Endodermal cell (in vitro differentiated cells): ENCODE measurements around the gene ATG2A. TPM values are rescaled to one million over a fixed set of nuclear protein-coding genes. Genes with fewer than 3 reads are reported as not detected.
A peak's percentile ranks its signal among the peaks of the same experiment; 100 is the strongest.

Experiments
- DNase-seq: peaks from one replicate; pipeline ENCODE4 v3.0.0-alpha.2; 2017
- H3K27ac ChIP-seq: 2 replicates; pipeline ENCODE4 v1.5.1; 2013; ENCODE audit warnings: mild to moderate bottlenecking, low read depth, low read length, moderate library complexity
- H3K27me3 ChIP-seq: 2 replicates; pipeline ENCODE4 v1.6.1; 2013; ENCODE audit warnings: mild to moderate bottlenecking, low read length, moderate library complexity; ENCODE audit not compliant: insufficient read depth, control insufficient read depth, poor library complexity, severe bottlenecking
- H3K36me3 ChIP-seq: 2 replicates; pipeline ENCODE4 v1.7.0; 2013; ENCODE audit warnings: mild to moderate bottlenecking, low read length, moderate library complexity; ENCODE audit not compliant: control insufficient read depth, insufficient read depth
- H3K4me1 ChIP-seq: one replicate; pipeline ENCODE4 v1.7.0; 2013; ENCODE audit warnings: low read length; ENCODE audit not compliant: control insufficient read depth, insufficient read depth
- H3K4me3 ChIP-seq: 2 replicates; pipeline ENCODE4 v1.5.1; 2013; ENCODE audit warnings: mild to moderate bottlenecking, low read length, moderate library complexity
- H3K9ac ChIP-seq: 2 replicates; pipeline ENCODE4 v1.6.1; 2013; ENCODE audit warnings: mild to moderate bottlenecking, low read length, moderate library complexity; ENCODE audit not compliant: poor library complexity, severe bottlenecking; ENCODE audit errors: extremely low read depth
- H3K9me3 ChIP-seq: 2 replicates; pipeline ENCODE4 v1.6.1; 2013; ENCODE audit warnings: mild to moderate bottlenecking, low read length, moderate library complexity; ENCODE audit not compliant: control insufficient read depth
- H3K27ac Mint-ChIP-seq: 2 replicates; pipeline ENCODE4 v1.8.0; 2020; ENCODE audit warnings: mixed read lengths
- H3K27me3 Mint-ChIP-seq: 2 replicates; pipeline ENCODE4 v1.8.0; 2021; ENCODE audit warnings: mild to moderate bottlenecking, mixed read lengths; ENCODE audit not compliant: insufficient read depth
- H3K36me3 Mint-ChIP-seq: 2 replicates; pipeline ENCODE4 v1.8.0; 2020; ENCODE audit warnings: low read depth, mixed read lengths
- H3K4me1 Mint-ChIP-seq: 2 replicates; pipeline ENCODE4 v1.8.0; 2020; ENCODE audit warnings: mixed read lengths
- H3K4me3 Mint-ChIP-seq: 2 replicates; pipeline ENCODE4 v1.8.0; 2020; ENCODE audit warnings: mild to moderate bottlenecking, moderate library complexity, mixed read lengths
- H3K9me3 Mint-ChIP-seq: 2 replicates; pipeline ENCODE4 v1.8.0; 2020; ENCODE audit warnings: mild to moderate bottlenecking, mixed read lengths
- WGBS, 2 experiments: methylation state at CpG; one replicate each; pipeline versions ENCODE4 v1.1.5 to v1.1.7; 2013; ENCODE audit warnings: missing lambda C conversion rate in 2 of 2, mixed read lengths in 1 of 2; ENCODE audit not compliant: insufficient coverage in 1 of 2, insufficient read length in 1 of 2; 5-methylcytosine and 5-hydroxymethylcytosine counted together
- total RNA-seq, 2 donors: library from RNA; stranded (reverse); fragmentation: NEBNext Ultra II Directional in 1 of 2; extraction: Animal tissue kit (Norgen Biotek cat#: 25700) in 1 of 2; gene quantifications; 2 replicates in 1 of 2; 3 replicates in 1 of 2; pipeline ENCODE4 v1.2.1, GENCODE V29; 2021
- TF ChIP-seq, protein P1 (sequence below): fragments of 200-600 bp; sonication (generic); conservative IDR thresholded peaks from 2 replicates; pipeline ENCODE4 v1.5.0; 2021; ENCODE audit warnings: antibody characterized with exemption, mild to moderate bottlenecking

ATG2A gene
- total RNA-seq, 2 donors from 2014 or later = 17.0 to 23.0 TPM

DNA sequence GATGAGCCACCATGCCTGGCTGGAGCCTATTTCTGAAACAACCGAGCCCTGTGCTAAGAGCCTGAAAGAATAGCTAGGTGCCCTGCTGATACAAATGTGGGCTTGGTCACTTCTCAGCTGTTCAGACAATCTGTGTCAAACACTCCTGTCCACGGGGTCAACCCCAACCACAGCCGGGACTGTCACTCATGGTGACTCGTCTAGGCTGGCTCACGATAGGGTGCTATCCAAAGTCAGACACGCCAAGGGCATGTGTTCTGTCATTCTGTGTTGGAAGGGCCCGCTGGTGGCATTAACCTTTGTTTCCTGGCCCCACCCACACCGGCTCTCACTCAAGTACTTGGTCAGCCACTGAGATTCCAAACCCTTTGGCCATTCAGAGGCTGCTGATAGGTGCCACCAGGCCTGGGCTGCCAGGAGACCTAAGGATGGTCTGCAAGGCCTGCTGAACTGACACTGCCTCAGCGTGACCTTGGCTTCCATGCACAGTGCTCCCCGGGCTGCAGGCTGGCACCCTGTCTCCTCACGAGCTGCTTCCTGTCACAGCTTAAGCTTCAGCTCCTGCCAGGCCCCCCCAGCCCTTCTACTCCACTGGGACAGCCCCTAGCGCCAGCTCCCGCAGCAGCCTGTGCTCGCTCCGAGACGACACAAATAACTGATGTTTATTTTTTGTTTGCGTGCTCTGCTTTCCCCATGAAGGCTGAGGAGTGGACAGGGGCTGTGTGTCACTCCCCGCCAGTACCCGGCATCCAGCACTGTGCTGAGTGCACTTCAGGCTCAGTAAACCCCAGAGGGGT lies 58.3 kb downstream of the ATG2A start:
- Histone ChIP-seq H3K4me1 (no peaks in the 10 kb centered on the region), H3K9me3 (no peaks in the 10 kb centered on the region), H3K27ac (no peak overlapping the region), H3K4me3 (no peak overlapping the region), H3K9ac (no peak overlapping the region), H3K36me3 (peaks cover 28% of the 10 kb centered on the region), H3K27me3 (no peaks in the 10 kb centered on the region)
- TF ChIP-seq, protein P1, sequence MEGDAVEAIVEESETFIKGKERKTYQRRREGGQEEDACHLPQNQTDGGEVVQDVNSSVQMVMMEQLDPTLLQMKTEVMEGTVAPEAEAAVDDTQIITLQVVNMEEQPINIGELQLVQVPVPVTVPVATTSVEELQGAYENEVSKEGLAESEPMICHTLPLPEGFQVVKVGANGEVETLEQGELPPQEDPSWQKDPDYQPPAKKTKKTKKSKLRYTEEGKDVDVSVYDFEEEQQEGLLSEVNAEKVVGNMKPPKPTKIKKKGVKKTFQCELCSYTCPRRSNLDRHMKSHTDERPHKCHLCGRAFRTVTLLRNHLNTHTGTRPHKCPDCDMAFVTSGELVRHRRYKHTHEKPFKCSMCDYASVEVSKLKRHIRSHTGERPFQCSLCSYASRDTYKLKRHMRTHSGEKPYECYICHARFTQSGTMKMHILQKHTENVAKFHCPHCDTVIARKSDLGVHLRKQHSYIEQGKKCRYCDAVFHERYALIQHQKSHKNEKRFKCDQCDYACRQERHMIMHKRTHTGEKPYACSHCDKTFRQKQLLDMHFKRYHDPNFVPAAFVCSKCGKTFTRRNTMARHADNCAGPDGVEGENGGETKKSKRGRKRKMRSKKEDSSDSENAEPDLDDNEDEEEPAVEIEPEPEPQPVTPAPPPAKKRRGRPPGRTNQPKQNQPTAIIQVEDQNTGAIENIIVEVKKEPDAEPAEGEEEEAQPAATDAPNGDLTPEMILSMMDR = no peak
- H3K4me3 Mint-ChIP-seq = no peak overlapping the region
- WGBS, 2 experiments = 91 to 94% methylated on average over 17 to 19 of the region's 19 CpGs
- peaks cover 2% of the 10 kb centered on the region for H3K4me1 Mint-ChIP-seq
- no peaks in the 10 kb centered on the region for H3K9me3 Mint-ChIP-seq
- no peaks in the 10 kb centered on the region for H3K27me3 Mint-ChIP-seq
- H3K36me3 Mint-ChIP-seq = peaks cover 17% of the 10 kb centered on the region
- DNase-seq = no peak
- no peak overlapping the region for H3K27ac Mint-ChIP-seq

DNA sequence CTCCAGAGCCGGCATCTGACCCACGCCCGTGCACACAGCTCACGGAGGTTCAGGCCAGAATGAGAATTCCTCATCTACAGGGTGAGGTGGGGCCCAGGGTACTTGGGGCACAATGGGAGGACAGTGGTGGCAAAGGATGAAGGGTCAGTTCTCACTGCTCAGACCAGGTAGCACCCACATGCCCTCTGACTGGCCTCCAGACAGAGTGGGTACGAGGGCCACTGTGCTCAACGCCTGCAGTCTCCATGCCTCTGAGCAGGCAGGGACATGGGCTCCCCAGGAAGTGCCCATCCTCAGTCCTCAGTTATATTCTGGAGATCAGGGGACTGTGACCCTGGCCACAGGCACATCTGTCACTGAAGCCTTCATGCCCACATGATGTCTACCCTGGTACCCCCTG lies 59.5 kb downstream of the ATG2A start:
- TF ChIP-seq, protein P1 = no peak
- Histone ChIP-seq H3K9ac (no peak overlapping the region), H3K4me3 (no peak overlapping the region), H3K9me3 (no peaks in the 10 kb centered on the region), H3K36me3 (peaks cover 28% of the 10 kb centered on the region), H3K4me1 (no peaks in the 10 kb centered on the region), H3K27me3 (no peaks in the 10 kb centered on the region), H3K27ac (no peak overlapping the region)
- Mint-ChIP-seq H3K27ac (no peak overlapping the region), H3K27me3 (no peaks in the 10 kb centered on the region), H3K9me3 (no peaks in the 10 kb centered on the region), H3K36me3 (peaks cover 17% of the 10 kb centered on the region), H3K4me1 (no peaks in the 10 kb centered on the region), H3K4me3 (no peak overlapping the region)
- no peak for DNase-seq
- WGBS, 2 experiments = 94% methylated on average over 6 of the region's 6 CpGs; no CpG with 5 or more reads in 1 of the 2 experiments

- Histone ChIP-seq H3K9me3 (no peaks in the 10 kb centered on the region), H3K27ac (no peak overlapping the region), H3K9ac (no peak overlapping the region), H3K36me3 (peaks cover 28% of the 10 kb centered on the region), H3K4me3 (no peak overlapping the region), H3K4me1 (no peaks in the 10 kb centered on the region), H3K27me3 (no peaks in the 10 kb centered on the region)
- H3K9me3 Mint-ChIP-seq = no peaks in the 10 kb centered on the region
- H3K36me3 Mint-ChIP-seq = peaks cover 17% of the 10 kb centered on the region
- no peak for DNase-seq
- TF ChIP-seq, protein P1 = no peak
- H3K4me1 Mint-ChIP-seq = peaks cover 2% of the 10 kb centered on the region
- H3K27me3 Mint-ChIP-seq = no peaks in the 10 kb centered on the region
- 92 to 93% methylated on average over 12 to 20 of the region's 20 CpGs for WGBS, 2 experiments
- H3K4me3 Mint-ChIP-seq = no peak overlapping the region
- peak overlapping the region; percentile 10 for H3K27ac Mint-ChIP-seq
Measured at GRCh38 chr11:64856382-64857227, 60.4 kb downstream of the ATG2A start.
